OCI-LY3 (cell line): ENCODE data around the gene SLC35E3.

ENCODE experiments used
- H2AFZ ChIP-seq: fragments of 200-600, 300-600 bp; shearing (Covaris generic); 2 replicates; pipeline ENCODE4 v1.6.0; 2014; ENCODE audit warnings: antibody characterized with exemption, low read depth, low read length
- H3K27ac ChIP-seq: fragments of 200-600, 300-600 bp; sonication (generic); 2 replicates; pipeline ENCODE4 v1.5.1; 2014; ENCODE audit warnings: mild to moderate bottlenecking, low read length, moderate library complexity, mixed read lengths
- H3K27me3 ChIP-seq: fragments of 200-600, 300-600 bp; sonication (generic); 2 replicates; pipeline ENCODE4 v1.6.1; 2014; ENCODE audit warnings: low read depth, low read length, mixed read lengths
- H3K36me3 ChIP-seq: fragments of 200-600, 300-600 bp; sonication (generic); replicated peaks from 2 replicates; pipeline ENCODE3; 2014; ENCODE audit warnings: low read depth, low read length, mixed read lengths
- H3K4me1 ChIP-seq: fragments of 300-600, 200-600 bp; sonication (generic); 2 replicates; pipeline ENCODE4 v1.6.1; 2014; ENCODE audit warnings: low read length, mixed read lengths
- H3K4me2 ChIP-seq: fragments of 200-600, 300-600 bp; sonication (generic); 2 replicates; pipeline ENCODE4 v1.6.1; 2014; ENCODE audit warnings: low read length, mixed read lengths
- H3K4me3 ChIP-seq: fragments of 300-600, 200-600 bp; sonication (generic); 2 replicates; pipeline ENCODE4 v1.5.1; 2014; ENCODE audit warnings: antibody characterized with exemption, mild to moderate bottlenecking, low read length, moderate library complexity
- H3K79me2 ChIP-seq: fragments of 300-600, 200-600 bp; shearing (Covaris generic); 2 replicates; pipeline ENCODE4 v1.6.1; 2014; ENCODE audit warnings: mild to moderate bottlenecking, low read length, mixed read lengths
- H3K9ac ChIP-seq: fragments of 300-600, 200-600 bp; shearing (Covaris generic); 2 replicates; pipeline ENCODE4 v1.6.0; 2014; ENCODE audit warnings: mild to moderate bottlenecking, low read length, moderate library complexity
- H3K9me3 ChIP-seq: fragments of 200-600, 300-600 bp; shearing (Covaris generic); 2 replicates; pipeline ENCODE4 v1.6.1; 2014; ENCODE audit warnings: low read length, mixed read lengths; ENCODE audit not compliant: insufficient read depth
- H4K20me1 ChIP-seq: fragments of 200-600, 300-600 bp; sonication (generic); 2 replicates; pipeline ENCODE4 v1.6.1; 2016; ENCODE audit warnings: low read length, mixed read lengths; ENCODE audit not compliant: insufficient read depth
- EZH2phosphoT487 ChIP-seq: fragments of 200-600 bp; shearing (Covaris generic); IDR thresholded peaks from 2 replicates; pipeline ENCODE4 v1.6.1; 2018; ENCODE audit warnings: antibody characterized with exemption, mixed run types, low read depth
- TF ChIP-seq, protein P1 (sequence below): fragments of 200-600, 300-600 bp; sonication (generic); IDR thresholded peaks from 2 replicates; pipeline ENCODE4 v1.5.1; 2014; ENCODE audit warnings: antibody characterized with exemption, low read length, low read depth

The SLC35E3 gene

DNA sequence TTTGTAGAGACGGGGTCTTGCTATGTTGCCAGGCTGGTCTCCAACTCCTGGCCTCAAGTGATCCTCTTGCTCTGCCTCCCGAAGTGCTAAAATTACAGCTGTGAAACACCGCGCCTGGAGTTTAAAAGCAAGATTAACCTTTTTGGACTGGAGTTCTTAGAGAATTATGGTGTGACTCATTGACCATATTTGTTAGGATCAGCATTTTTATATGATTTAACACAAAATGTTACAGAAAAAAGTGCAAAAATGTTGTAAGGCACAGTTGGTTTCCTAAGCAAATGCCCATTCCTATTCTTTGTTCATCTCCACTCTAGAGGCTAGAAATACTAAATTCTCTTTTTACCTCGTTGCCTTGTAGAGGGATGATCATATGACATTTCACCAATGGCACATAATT lies 27.6 kb downstream of the SLC35E3 start:
- H3K4me3 ChIP-seq, result no peak overlapping the region
- H3K4me2 ChIP-seq, result no peak overlapping the region
- H3K9ac ChIP-seq, result no peak overlapping the region
- no peak overlapping the region for H2AFZ ChIP-seq
- peaks cover 8% of the 10 kb centered on the region; the same call in 1 of the 2 replicates for H3K4me1 ChIP-seq
- H3K27me3 ChIP-seq, result no peaks in the 10 kb centered on the region
- no peaks in the 10 kb centered on the region for H3K79me2 ChIP-seq
- no peaks in the 10 kb centered on the region for H4K20me1 ChIP-seq
- TF ChIP-seq EZH2phosphoT487, result no peak
- TF ChIP-seq, protein P1, sequence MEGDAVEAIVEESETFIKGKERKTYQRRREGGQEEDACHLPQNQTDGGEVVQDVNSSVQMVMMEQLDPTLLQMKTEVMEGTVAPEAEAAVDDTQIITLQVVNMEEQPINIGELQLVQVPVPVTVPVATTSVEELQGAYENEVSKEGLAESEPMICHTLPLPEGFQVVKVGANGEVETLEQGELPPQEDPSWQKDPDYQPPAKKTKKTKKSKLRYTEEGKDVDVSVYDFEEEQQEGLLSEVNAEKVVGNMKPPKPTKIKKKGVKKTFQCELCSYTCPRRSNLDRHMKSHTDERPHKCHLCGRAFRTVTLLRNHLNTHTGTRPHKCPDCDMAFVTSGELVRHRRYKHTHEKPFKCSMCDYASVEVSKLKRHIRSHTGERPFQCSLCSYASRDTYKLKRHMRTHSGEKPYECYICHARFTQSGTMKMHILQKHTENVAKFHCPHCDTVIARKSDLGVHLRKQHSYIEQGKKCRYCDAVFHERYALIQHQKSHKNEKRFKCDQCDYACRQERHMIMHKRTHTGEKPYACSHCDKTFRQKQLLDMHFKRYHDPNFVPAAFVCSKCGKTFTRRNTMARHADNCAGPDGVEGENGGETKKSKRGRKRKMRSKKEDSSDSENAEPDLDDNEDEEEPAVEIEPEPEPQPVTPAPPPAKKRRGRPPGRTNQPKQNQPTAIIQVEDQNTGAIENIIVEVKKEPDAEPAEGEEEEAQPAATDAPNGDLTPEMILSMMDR, result no peak
- H3K36me3 ChIP-seq, result no peaks in the 10 kb centered on the region
- H3K9me3 ChIP-seq, result no peaks in the 10 kb centered on the region
- no peak overlapping the region for H3K27ac ChIP-seq

DNA sequence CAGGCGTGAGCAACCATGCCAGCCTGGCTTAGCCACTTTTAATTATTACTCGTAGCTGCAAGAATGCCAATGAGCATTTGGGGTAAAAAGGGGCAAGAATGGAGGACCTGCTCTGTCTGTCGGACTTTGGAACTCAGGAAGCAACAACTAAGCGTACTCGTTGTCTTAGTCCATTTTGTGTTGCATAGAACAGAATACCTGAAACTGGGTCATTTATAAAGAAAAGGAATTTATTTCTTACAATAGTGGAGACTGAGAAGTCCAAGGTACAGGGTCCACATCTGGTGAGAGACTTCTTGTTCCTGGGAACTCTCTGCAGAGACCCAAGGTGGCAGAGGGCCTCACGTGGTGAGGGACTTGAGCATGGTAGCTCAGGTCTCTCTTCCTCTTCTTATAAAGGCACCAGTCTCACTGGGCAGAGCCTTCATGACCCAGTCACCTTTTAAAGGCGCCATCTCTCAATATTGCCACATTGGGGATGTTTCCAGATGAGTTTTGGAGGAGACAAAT lies 29.2 kb downstream of the SLC35E3 start:
- Histone ChIP-seq H3K36me3 (no peaks in the 10 kb centered on the region), H2AFZ (no peak overlapping the region), H3K4me1 (peaks cover 8% of the 10 kb centered on the region; the same call in 1 of the 2 replicates), H3K27me3 (no peaks in the 10 kb centered on the region), H3K79me2 (no peaks in the 10 kb centered on the region), H3K9me3 (no peaks in the 10 kb centered on the region), H3K4me2 (no peak overlapping the region), H3K27ac (no peak overlapping the region), H3K4me3 (no peak overlapping the region), H3K9ac (no peak overlapping the region), H4K20me1 (no peaks in the 10 kb centered on the region)
- TF ChIP-seq EZH2phosphoT487, result no peak
- TF ChIP-seq, protein P1, result no peak

DNA sequence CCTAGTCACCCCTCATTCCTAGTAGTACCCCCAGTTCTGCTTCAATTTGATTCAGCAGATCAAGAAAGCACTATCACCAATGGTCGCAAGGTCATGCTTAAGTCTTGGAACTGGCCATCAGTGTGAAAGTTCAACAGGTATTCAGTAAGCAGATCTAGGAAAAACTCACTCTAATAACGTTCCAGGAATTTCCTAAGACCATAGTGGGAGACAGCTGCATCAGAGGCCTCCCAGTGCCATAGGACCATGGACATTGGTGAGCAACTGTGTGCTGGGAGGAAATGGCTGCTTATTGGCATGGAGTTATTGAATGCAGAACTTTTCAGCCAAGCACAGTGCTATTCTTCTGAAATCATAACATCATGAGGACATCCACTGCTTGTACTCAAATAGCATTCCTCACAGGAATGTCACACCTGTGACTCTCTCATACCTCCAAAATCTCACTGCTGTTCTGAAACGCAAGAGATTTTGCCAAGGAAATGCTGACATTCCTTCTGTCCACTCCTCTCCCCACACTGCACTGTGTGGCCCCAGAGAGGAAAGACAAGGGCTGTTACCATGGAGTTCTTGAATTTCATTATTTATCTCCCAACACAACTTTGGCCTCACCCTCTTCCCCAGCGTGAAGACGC lies 31.1 kb downstream of the SLC35E3 start:
- no peaks in the 10 kb centered on the region for H4K20me1 ChIP-seq
- no peak overlapping the region for H3K4me3 ChIP-seq
- H3K4me1 ChIP-seq, result peaks cover 8% of the 10 kb centered on the region; the same call in 1 of the 2 replicates
- H3K9ac ChIP-seq, result no peak overlapping the region
- no peak overlapping the region for H3K4me2 ChIP-seq
- no peak overlapping the region for H3K27ac ChIP-seq
- no peaks in the 10 kb centered on the region for H3K27me3 ChIP-seq
- H3K79me2 ChIP-seq, result no peaks in the 10 kb centered on the region
- H2AFZ ChIP-seq, result no peak overlapping the region
- no peaks in the 10 kb centered on the region for H3K9me3 ChIP-seq
- no peak for TF ChIP-seq EZH2phosphoT487
- TF ChIP-seq, protein P1, result no peak
- H3K36me3 ChIP-seq, result no peaks in the 10 kb centered on the region

DNA sequence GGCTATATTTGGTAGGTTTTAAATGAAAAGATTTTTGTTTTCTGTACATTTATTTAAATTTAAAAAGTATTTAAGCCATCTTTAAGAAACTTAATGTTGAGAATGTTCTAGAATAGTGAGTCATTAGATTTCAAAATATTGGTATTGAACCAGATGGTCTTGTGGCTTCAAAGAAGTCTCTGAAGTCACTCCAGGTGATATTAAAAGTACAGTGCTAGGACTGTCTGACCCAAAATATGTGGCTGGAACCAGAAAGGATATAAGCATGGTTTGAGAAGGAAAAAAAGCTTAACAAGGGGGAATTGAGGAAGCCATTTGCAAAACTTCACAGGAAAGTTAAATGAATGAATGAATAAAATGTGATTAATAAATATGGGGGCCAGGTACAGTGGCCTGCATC lies 33.3 kb downstream of the SLC35E3 start:
- H3K4me2 ChIP-seq, result no peak overlapping the region
- no peak overlapping the region for H3K9ac ChIP-seq
- no peak overlapping the region for H3K27ac ChIP-seq
- no peaks in the 10 kb centered on the region for H4K20me1 ChIP-seq
- H3K27me3 ChIP-seq, result no peaks in the 10 kb centered on the region
- no peak overlapping the region for H2AFZ ChIP-seq
- H3K36me3 ChIP-seq, result no peaks in the 10 kb centered on the region
- H3K9me3 ChIP-seq, result no peaks in the 10 kb centered on the region
- no peak overlapping the region for H3K4me3 ChIP-seq
- TF ChIP-seq, protein P1, result no peak
- TF ChIP-seq EZH2phosphoT487, result no peak
- no peaks in the 10 kb centered on the region for H3K4me1 ChIP-seq
- H3K79me2 ChIP-seq, result no peaks in the 10 kb centered on the region
